Ectodermal cell (in vitro differentiated cells): Measurements from ENCODE around the gene KCNE4.

ENCODE experiments used
- H3K27ac ChIP-seq: 2 replicates; pipeline ENCODE4 v1.7.0; 2013; ENCODE audit warnings: mild to moderate bottlenecking, low read depth, low read length; ENCODE audit not compliant: insufficient read depth, poor library complexity, severe bottlenecking
- H3K27me3 ChIP-seq: 2 replicates; pipeline ENCODE4 v1.7.0; 2013; ENCODE audit warnings: mild to moderate bottlenecking, low read length; ENCODE audit not compliant: insufficient read depth, control insufficient read depth, poor library complexity, severe bottlenecking
- H3K36me3 ChIP-seq: one replicate; pipeline ENCODE4 v1.7.0; 2013; ENCODE audit warnings: low read length; ENCODE audit not compliant: control insufficient read depth, insufficient read depth
- H3K4me1 ChIP-seq: one replicate; pipeline ENCODE4 v1.7.0; 2013; ENCODE audit warnings: low read length; ENCODE audit not compliant: control insufficient read depth, insufficient read depth
- H3K4me3 ChIP-seq: 2 replicates; pipeline ENCODE4 v1.7.0; 2013; ENCODE audit warnings: low read depth, low read length, control low read depth; ENCODE audit not compliant: insufficient read depth
- H3K9me3 ChIP-seq: 2 replicates; pipeline ENCODE4 v1.7.0; 2013; ENCODE audit warnings: mild to moderate bottlenecking, low read length, moderate library complexity; ENCODE audit not compliant: control insufficient read depth
- WGBS, 2 experiments: methylation state at CpG; one replicate each; pipeline ENCODE4 v1.1.7; 2013; ENCODE audit warnings: missing lambda C conversion rate in 2 of 2; 5-methylcytosine and 5-hydroxymethylcytosine counted together

Gene KCNE4

GRCh38 chr2:223096235-223096970 is 44.4 kb downstream of the KCNE4 start:
- Histone ChIP-seq H3K4me1 (peaks cover 6% of the 10 kb centered on the region), H3K27ac (no peak overlapping the region), H3K36me3 (no peaks in the 10 kb centered on the region), H3K9me3 (no peaks in the 10 kb centered on the region), H3K27me3 (no peaks in the 10 kb centered on the region), H3K4me3 (no peak overlapping the region)
- WGBS, 2 experiments, result 89 to 93% methylated on average over 5 of the region's 5 CpGs

GRCh38 chr2:223097888-223098383 is 45.9 kb downstream of the KCNE4 start:
- Histone ChIP-seq H3K4me1 (peaks cover 3% of the 10 kb centered on the region), H3K4me3 (no peak overlapping the region), H3K9me3 (no peaks in the 10 kb centered on the region), H3K27me3 (no peaks in the 10 kb centered on the region), H3K27ac (no peak overlapping the region), H3K36me3 (no peaks in the 10 kb centered on the region)
- 92 to 95% methylated on average over 6 of the region's 6 CpGs for WGBS, 2 experiments

- H3K36me3 ChIP-seq, result no peaks in the 10 kb centered on the region
- H3K9me3 ChIP-seq, result no peaks in the 10 kb centered on the region
- no peak overlapping the region for H3K4me3 ChIP-seq
- 80 to 96% methylated on average over 3 of the region's 3 CpGs for WGBS, 2 experiments
- H3K27me3 ChIP-seq, result no peaks in the 10 kb centered on the region
- no peaks in the 10 kb centered on the region for H3K4me1 ChIP-seq
- H3K27ac ChIP-seq, result no peak overlapping the region
These were observed 47.6 kb downstream of the KCNE4 start for GRCh38 chr2:223099561-223099960.

DNA sequence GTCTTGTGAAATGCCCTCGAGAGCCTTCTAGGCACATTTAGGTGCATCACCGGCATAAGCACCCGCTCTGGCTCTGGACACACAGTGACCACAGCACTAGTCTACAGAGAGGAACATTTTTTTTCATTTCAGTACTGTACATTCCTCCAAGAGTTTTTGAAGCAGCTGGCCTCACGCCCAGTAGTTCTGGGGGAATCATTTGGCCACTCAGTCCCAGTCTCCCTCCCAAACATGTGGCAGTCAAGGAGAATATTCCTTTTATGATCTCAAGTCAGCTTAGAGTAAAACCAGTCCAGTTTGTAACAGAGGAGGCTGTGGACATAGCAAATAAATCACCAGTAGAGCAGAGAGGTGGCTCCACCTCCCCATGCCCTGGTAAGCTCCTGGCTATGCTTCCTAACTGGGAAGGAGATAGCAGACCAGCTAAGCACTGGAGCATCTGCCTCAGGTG is 48.1 kb downstream of the KCNE4 start:
- Histone ChIP-seq H3K27ac (no peak overlapping the region), H3K36me3 (no peaks in the 10 kb centered on the region), H3K4me1 (no peaks in the 10 kb centered on the region), H3K27me3 (no peaks in the 10 kb centered on the region), H3K9me3 (no peaks in the 10 kb centered on the region), H3K4me3 (no peak overlapping the region)
- 58 to 78% methylated on average over 3 to 4 of the region's 4 CpGs for WGBS, 2 experiments

DNA sequence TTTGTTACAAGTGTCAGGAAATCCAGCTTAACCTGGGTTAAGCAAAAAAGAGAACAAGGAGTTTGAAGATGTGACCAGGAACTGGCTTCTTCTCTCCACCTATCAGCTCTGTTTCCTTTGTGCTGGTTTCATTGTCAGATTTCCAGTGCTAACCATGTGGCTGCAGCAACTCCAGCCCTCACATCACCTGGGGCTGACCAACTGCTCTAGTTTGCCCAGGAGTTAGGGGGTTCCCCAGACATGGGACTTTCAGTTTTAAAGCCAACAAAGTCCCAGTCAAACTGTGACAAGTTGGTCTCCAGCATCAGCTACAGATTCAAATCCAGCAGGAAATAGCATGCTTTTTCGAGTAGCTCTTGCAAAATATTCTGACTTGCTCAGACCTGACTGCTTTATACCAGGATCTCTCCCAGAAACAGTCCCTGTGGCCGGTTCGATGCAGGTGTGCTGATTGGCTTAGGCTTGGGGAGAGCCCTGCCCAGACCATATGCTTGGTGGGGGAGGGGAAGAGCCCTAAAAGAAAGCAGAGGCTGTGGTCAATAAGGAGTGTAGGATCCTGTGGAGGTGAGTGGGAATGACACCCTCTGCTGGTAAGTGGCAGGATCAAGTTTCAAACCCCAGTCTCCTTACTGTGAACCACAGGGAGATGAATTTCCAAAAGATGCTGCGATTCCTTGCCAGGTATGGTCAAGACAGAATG is 49.5 kb downstream of the KCNE4 start:
- H3K27me3 ChIP-seq, result no peaks in the 10 kb centered on the region
- H3K4me3 ChIP-seq, result no peak overlapping the region
- WGBS, 2 experiments, result 46 to 47% methylated on average over 4 of the region's 4 CpGs
- no peaks in the 10 kb centered on the region for H3K9me3 ChIP-seq
- H3K4me1 ChIP-seq, result no peaks in the 10 kb centered on the region
- no peaks in the 10 kb centered on the region for H3K36me3 ChIP-seq
- no peak overlapping the region for H3K27ac ChIP-seq

GRCh38 chr2:223102040-223102400 is 50.0 kb downstream of the KCNE4 start:
- H3K36me3 ChIP-seq, result no peaks in the 10 kb centered on the region
- 88 to 91% methylated on average over 3 of the region's 3 CpGs for WGBS, 2 experiments
- H3K27ac ChIP-seq, result no peak overlapping the region
- H3K4me1 ChIP-seq, result no peaks in the 10 kb centered on the region
- no peaks in the 10 kb centered on the region for H3K9me3 ChIP-seq
- no peak overlapping the region for H3K4me3 ChIP-seq
- no peaks in the 10 kb centered on the region for H3K27me3 ChIP-seq

- H3K4me3 ChIP-seq, result no peak overlapping the region
- 90 to 99% methylated on average over 3 of the region's 3 CpGs for WGBS, 2 experiments
These were observed 50.5 kb downstream of the KCNE4 start for GRCh38 chr2:223102450-223102849.

DNA sequence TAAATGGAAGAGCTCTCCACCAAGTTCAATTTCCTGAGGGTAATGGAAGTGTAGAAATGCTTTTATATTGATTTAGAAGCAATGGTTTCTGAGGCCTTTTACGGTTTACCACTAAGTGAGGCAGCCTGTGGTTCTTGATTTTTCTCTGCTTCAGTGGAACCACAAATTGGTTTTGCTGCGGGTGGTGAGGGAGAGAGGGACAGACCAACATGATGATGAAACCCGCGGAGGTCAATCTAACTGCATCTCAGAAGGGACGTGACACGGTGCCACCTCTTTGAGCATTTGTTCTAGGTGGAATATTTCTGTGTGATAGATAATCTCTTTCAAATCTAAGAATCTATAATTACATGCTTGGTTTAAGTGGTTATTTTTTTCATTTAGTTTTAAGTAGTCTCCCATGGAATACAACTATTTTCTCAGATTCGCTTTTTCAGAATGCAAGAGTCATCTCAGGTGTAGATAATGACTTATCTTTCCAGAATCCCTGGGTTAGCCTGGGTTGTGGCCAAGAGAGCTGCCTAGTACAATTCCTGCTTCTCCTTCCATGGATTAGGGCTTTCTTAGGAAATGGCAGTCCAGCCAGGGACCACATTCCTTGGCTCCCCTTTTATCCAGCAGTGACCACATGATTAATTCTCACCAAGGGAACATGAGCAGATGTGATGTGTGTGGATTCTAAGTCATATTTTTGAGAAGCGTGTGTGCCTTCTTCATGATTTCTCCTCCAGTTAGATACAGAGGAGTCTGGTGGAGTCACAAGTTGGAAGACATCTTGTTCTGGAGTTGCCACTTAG is 52.5 kb downstream of the KCNE4 start:
- Histone ChIP-seq H3K4me3 (no peak overlapping the region), H3K4me1 (no peaks in the 10 kb centered on the region), H3K27me3 (no peaks in the 10 kb centered on the region), H3K36me3 (no peaks in the 10 kb centered on the region), H3K27ac (no peak overlapping the region), H3K9me3 (no peaks in the 10 kb centered on the region)
- 93 to 97% methylated on average over 8 of the region's 8 CpGs for WGBS, 2 experiments

More at GRCh38 chr2:223102450-223102849, 50.5 kb downstream of the KCNE4 start:
- no peaks in the 10 kb centered on the region for H3K27me3 ChIP-seq
- no peaks in the 10 kb centered on the region for H3K9me3 ChIP-seq
- H3K36me3 ChIP-seq, result no peaks in the 10 kb centered on the region
- no peak overlapping the region for H3K27ac ChIP-seq
- no peaks in the 10 kb centered on the region for H3K4me1 ChIP-seq
